Calu3 (cell line): ENCODE measurements around the gene UCP2. TPM values are rescaled to one million over a fixed set of nuclear protein-coding genes. Genes with fewer than 3 reads are reported as not detected.

Experiments
- BruUV-seq: library from RNA; stranded (reverse); fragments of 400-500 nt; replicated peaks from 2 replicates; lab custom pipeline; 2021; lab: Mats Ljungman, UMichigan
- CTCF ChIA-PET: fragments of 300-600 bp; sonication (Branson Sonifier 250); formaldehyde crosslinking; loops from one replicate; lab custom pipeline; 2022; ENCODE audit warnings: antibody characterized with exemption; lab: Charles Lee
- DNase-seq: peaks from one replicate; pipeline ENCODE4 v3.0.0; 2022
- H3K27ac Mint-ChIP-seq: one replicate; pipeline ENCODE4 v1.8.0; 2022; ENCODE audit warnings: mixed read lengths; ENCODE audit not compliant: unreplicated experiment
- H3K27me3 Mint-ChIP-seq: one replicate; pipeline ENCODE4 v1.8.0; 2022; ENCODE audit warnings: mixed read lengths; ENCODE audit not compliant: unreplicated experiment
- H3K36me3 Mint-ChIP-seq: one replicate; pipeline ENCODE4 v1.8.0; 2022; ENCODE audit warnings: mild to moderate bottlenecking, moderate library complexity, mixed read lengths; ENCODE audit not compliant: insufficient read depth, unreplicated experiment
- H3K4me1 Mint-ChIP-seq: one replicate; pipeline ENCODE4 v1.8.0; 2022; ENCODE audit warnings: mild to moderate bottlenecking, low read depth, mixed read lengths; ENCODE audit not compliant: unreplicated experiment
- H3K4me3 Mint-ChIP-seq: one replicate; pipeline ENCODE4 v1.8.0; 2022; ENCODE audit warnings: mild to moderate bottlenecking, low read depth, moderate library complexity, mixed read lengths; ENCODE audit not compliant: unreplicated experiment
- H3K9me3 Mint-ChIP-seq: one replicate; pipeline ENCODE4 v1.8.0; 2022; ENCODE audit warnings: low read depth, mixed read lengths; ENCODE audit not compliant: unreplicated experiment
- intact Hi-C: fragments of 100-400 bp; cut with micrococcal nuclease; formaldehyde crosslinking; loops from one replicate; pipeline ENCODE4 v1.10.0; 2022; ENCODE audit not compliant: unreplicated experiment
- total RNA-seq: library from RNA; stranded (reverse); gene quantifications from 2 replicates; pipeline ENCODE4 v1.2.3, GENCODE V29; 2022
- TF ChIP-seq, protein P1 (sequence below): fragments of 200-600 bp; IDR thresholded peaks from one replicate; pipeline ENCODE4 v1.8.0; 2022; ENCODE audit warnings: antibody characterized with exemption; ENCODE audit not compliant: unreplicated experiment

UCP2 gene
- total RNA-seq, 1 experiment from 2014 or later: 14.7 TPM

DNA sequence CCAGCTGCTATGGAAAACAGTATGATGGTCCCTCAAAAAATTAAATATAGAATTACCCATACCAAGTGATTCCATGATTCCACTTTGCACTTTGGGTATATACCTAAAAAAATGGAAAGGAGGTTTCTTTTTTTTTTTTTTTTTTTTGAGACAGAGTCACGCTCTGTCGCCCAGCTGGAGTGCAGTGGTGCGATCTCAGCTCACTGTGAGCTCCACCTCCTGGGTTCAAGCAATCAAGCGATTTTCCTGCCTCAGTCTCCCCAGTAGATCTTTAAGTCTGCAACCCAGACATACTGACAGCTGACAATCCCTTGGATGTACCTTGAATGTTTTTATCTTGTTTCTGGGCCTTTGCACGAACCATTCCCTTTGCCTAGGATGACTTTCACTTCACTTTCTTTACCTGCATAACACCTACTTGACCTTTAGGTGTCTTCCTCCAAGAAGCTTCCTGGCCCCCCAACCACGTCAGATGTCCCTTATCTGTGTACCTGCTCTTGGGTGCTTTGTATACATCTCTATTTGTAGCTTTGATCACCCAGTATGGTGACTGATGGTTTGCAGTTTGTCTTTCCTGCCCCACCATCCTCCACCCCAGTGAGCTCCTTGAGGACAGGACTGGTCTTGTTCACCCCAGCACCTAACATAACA is 14.6 kb upstream of the UCP2 start:
- no peak for DNase-seq
- no TSS peak for BruUV-seq
- Mint-ChIP-seq H3K4me3 (no peak overlapping the region), H3K27ac (no peak overlapping the region), H3K27me3 (no peaks in the 10 kb centered on the region), H3K9me3 (no peaks in the 10 kb centered on the region), H3K4me1 (no peaks in the 10 kb centered on the region), H3K36me3 (no peaks in the 10 kb centered on the region)
- CTCF ChIA-PET: no interaction called here
- intact Hi-C loops: no loop called here
- TF ChIP-seq, protein P1, sequence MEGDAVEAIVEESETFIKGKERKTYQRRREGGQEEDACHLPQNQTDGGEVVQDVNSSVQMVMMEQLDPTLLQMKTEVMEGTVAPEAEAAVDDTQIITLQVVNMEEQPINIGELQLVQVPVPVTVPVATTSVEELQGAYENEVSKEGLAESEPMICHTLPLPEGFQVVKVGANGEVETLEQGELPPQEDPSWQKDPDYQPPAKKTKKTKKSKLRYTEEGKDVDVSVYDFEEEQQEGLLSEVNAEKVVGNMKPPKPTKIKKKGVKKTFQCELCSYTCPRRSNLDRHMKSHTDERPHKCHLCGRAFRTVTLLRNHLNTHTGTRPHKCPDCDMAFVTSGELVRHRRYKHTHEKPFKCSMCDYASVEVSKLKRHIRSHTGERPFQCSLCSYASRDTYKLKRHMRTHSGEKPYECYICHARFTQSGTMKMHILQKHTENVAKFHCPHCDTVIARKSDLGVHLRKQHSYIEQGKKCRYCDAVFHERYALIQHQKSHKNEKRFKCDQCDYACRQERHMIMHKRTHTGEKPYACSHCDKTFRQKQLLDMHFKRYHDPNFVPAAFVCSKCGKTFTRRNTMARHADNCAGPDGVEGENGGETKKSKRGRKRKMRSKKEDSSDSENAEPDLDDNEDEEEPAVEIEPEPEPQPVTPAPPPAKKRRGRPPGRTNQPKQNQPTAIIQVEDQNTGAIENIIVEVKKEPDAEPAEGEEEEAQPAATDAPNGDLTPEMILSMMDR: no peak

- CTCF ChIA-PET: no interaction called here
- Mint-ChIP-seq H3K9me3 (no peaks in the 10 kb centered on the region), H3K4me1 (no peaks in the 10 kb centered on the region), H3K36me3 (no peaks in the 10 kb centered on the region), H3K4me3 (no peak overlapping the region), H3K27ac (no peak overlapping the region), H3K27me3 (no peaks in the 10 kb centered on the region)
- intact Hi-C loops: no loop called here
- no TSS peak for BruUV-seq
- TF ChIP-seq, protein P1: no peak
- DNase-seq: no peak
Measured at GRCh38 chr11:73996161-73996747, 13.6 kb upstream of the UCP2 start.

- Mint-ChIP-seq H3K9me3 (no peaks in the 10 kb centered on the region), H3K36me3 (no peaks in the 10 kb centered on the region), H3K4me1 (no peaks in the 10 kb centered on the region), H3K27me3 (no peaks in the 10 kb centered on the region), H3K27ac (no peak overlapping the region), H3K4me3 (no peak overlapping the region)
- TF ChIP-seq, protein P1: no peak
- CTCF ChIA-PET: no interaction called here
- no peak for DNase-seq
- no TSS peak for BruUV-seq
- intact Hi-C loops: no loop called here
Measured at GRCh38 chr11:73995731-73996130, 13.1 kb upstream of the UCP2 start.

- CTCF ChIA-PET: no interaction called here
- Mint-ChIP-seq H3K9me3 (no peaks in the 10 kb centered on the region), H3K4me3 (no peak overlapping the region), H3K27me3 (no peaks in the 10 kb centered on the region), H3K4me1 (no peaks in the 10 kb centered on the region), H3K27ac (no peak overlapping the region), H3K36me3 (no peaks in the 10 kb centered on the region)
- TF ChIP-seq, protein P1: no peak
- DNase-seq: no peak
- BruUV-seq: no TSS peak
- intact Hi-C loops: no loop called here
Measured at GRCh38 chr11:73995247-73995646, 12.6 kb upstream of the UCP2 start.
